ENCODE results near the gene COX7C. TPM values are rescaled to one million over a fixed set of nuclear protein-coding genes. Genes with fewer than 3 reads are reported as not detected.
"Not testable (repeated sequence)": the region's sequence is repeated elsewhere in the genome, so short reads cannot be mapped to it uniquely, and the experiment has no call there.

COX7C gene
- total RNA-seq, 1 donor from 2014 or later: 2,062 TPM

GRCh38 chr5:86649832-86650505, 32.2 kb downstream of the COX7C start:
- no peak for DNase-seq
- intact Hi-C loops (cut with DNase I): no loop called here

GRCh38 chr5:86660771-86661170, 43.0 kb downstream of the COX7C start:
- DNase-seq; ATAC-seq (ENCODE audit: poor library complexity); intact Hi-C loops (cut with DNase I): not testable (repeated sequence)

More at GRCh38 chr5:86649832-86650505, 32.2 kb downstream of the COX7C start:
- ATAC-seq (ENCODE audit: poor library complexity): no peak

GRCh38 chr5:86664173-86664572, 46.4 kb downstream of the COX7C start:
- DNase-seq (no peak), ATAC-seq (ENCODE audit: poor library complexity) (no peak)
- intact Hi-C loops (cut with DNase I): no loop called here

GRCh38 chr5:86665984-86666760, 48.4 kb downstream of the COX7C start:
- ATAC-seq (ENCODE audit: poor library complexity) (no peak), DNase-seq (no peak)
- intact Hi-C loops (cut with DNase I): no loop called here

- intact Hi-C loops (cut with DNase I): no loop called here
- ATAC-seq (ENCODE audit: poor library complexity) (no peak), DNase-seq (no peak)
Measured at GRCh38 chr5:86666981-86667380, 49.2 kb downstream of the COX7C start.

All from Right ventricle myocardium superior (tissue), 1 donor.